ENCODE data around the gene AHCYL1. TPM values are rescaled to one million over a fixed set of nuclear protein-coding genes. Genes with fewer than 3 reads are reported as not detected.

AHCYL1 gene
- total RNA-seq = 10 to 100 TPM; 37.4 to 69.3 TPM

- peaks cover 24 to 58% of the 10 kb centered on the region in 2 donors for H3K4me1 ChIP-seq (ENCODE audit: control insufficient read depth in 1 of 2, low read depth in 2 of 2)
- DNase-seq (ENCODE audit: low spot score) (peak; percentile 98), ATAC-seq (ENCODE audit: insufficient number of reproducible peaks, low FRiP score, low read depth) (peak; percentile 94)
- H3K27me3 ChIP-seq (replicated peaks; ENCODE audit: insufficient read depth) = no peaks in the 10 kb centered on the region
- H3K36me3 ChIP-seq = no peaks in the 10 kb centered on the region
- peak within 1 kb of the TSS; percentile 90 for H3K4me3 ChIP-seq
- H3K9me3 ChIP-seq = no peaks in the 10 kb centered on the region
- peak; percentile 97 for TF ChIP-seq CTCF (IDR thresholded peaks at IDR 0.05)
- H3K27ac ChIP-seq = peak within 1 kb of the TSS; percentile 96 to 97
Measured at GRCh38 chr1:109984456-109985246, at the start of gene AHCYL1. TSS of gene AHCYL1 (plus strand) at chr1:109984765. CDS start at chr1:109985053, 288 bp downstream.

GRCh38 chr1:109935451-109935900, 49.1 kb upstream of the AHCYL1 start:
- DNase-seq (ENCODE audit: low spot score) (no peak), ATAC-seq (ENCODE audit: insufficient number of reproducible peaks, low FRiP score, low read depth) (no peak)
- no peak for TF ChIP-seq CTCF (IDR thresholded peaks at IDR 0.05)
- peaks cover 5% of the 10 kb centered on the region for H3K9me3 ChIP-seq
- H3K4me3 ChIP-seq = no peak overlapping the region
- H3K36me3 ChIP-seq = no peaks in the 10 kb centered on the region
- H3K27ac ChIP-seq = no peak overlapping the region
- no peaks in the 10 kb centered on the region for H3K27me3 ChIP-seq (replicated peaks; ENCODE audit: insufficient read depth)
- peaks cover 8 to 10% of the 10 kb centered on the region in 2 donors for H3K4me1 ChIP-seq (ENCODE audit: control insufficient read depth in 1 of 2, low read depth in 2 of 2)

GRCh38 chr1:109937738-109938137, 46.8 kb upstream of the AHCYL1 start:
- no peaks in the 10 kb centered on the region for H3K36me3 ChIP-seq
- H3K27me3 ChIP-seq (replicated peaks; ENCODE audit: insufficient read depth) = no peaks in the 10 kb centered on the region
- DNase-seq (ENCODE audit: low spot score) = no peak
- no peak for TF ChIP-seq CTCF (IDR thresholded peaks at IDR 0.05)
- no peak for ATAC-seq (ENCODE audit: insufficient number of reproducible peaks, low FRiP score, low read depth)
- peaks cover 5% of the 10 kb centered on the region for H3K9me3 ChIP-seq
- H3K4me3 ChIP-seq = no peak overlapping the region
- no peak overlapping the region for H3K27ac ChIP-seq
- H3K4me1 ChIP-seq (ENCODE audit: control insufficient read depth in 1 of 2, low read depth in 2 of 2) = no peaks in the 10 kb centered on the region

GRCh38 chr1:109938556-109938955, 46.0 kb upstream of the AHCYL1 start:
- H3K4me3 ChIP-seq = no peak overlapping the region
- DNase-seq (ENCODE audit: low spot score) (no peak), ATAC-seq (ENCODE audit: insufficient number of reproducible peaks, low FRiP score, low read depth) (no peak)
- H3K27me3 ChIP-seq (replicated peaks; ENCODE audit: insufficient read depth) = no peaks in the 10 kb centered on the region
- TF ChIP-seq CTCF (IDR thresholded peaks at IDR 0.05) = no peak
- no peaks in the 10 kb centered on the region for H3K4me1 ChIP-seq (ENCODE audit: control insufficient read depth in 1 of 2, low read depth in 2 of 2)
- H3K9me3 ChIP-seq = peaks cover 5% of the 10 kb centered on the region
- no peaks in the 10 kb centered on the region for H3K36me3 ChIP-seq
- H3K27ac ChIP-seq = no peak overlapping the region

- ATAC-seq (ENCODE audit: insufficient number of reproducible peaks, low FRiP score, low read depth) (no peak), DNase-seq (ENCODE audit: low spot score) (no peak)
- no peak for TF ChIP-seq CTCF (IDR thresholded peaks at IDR 0.05)
- Histone ChIP-seq H3K9me3 (peaks cover 5% of the 10 kb centered on the region), H3K4me3 (no peak overlapping the region), H3K27me3 (replicated peaks; ENCODE audit: insufficient read depth) (no peaks in the 10 kb centered on the region), H3K4me1 (ENCODE audit: control insufficient read depth in 1 of 2, low read depth in 2 of 2) (no peaks in the 10 kb centered on the region), H3K27ac (no peak overlapping the region), H3K36me3 (no peaks in the 10 kb centered on the region)
Measured at GRCh38 chr1:109942434-109942833, 42.1 kb upstream of the AHCYL1 start.
